OCI-LY3 (cell line): ENCODE measurements around the gene ACYP2.

Source experiments
- EZH2phosphoT487 ChIP-seq: fragments of 200-600 bp; shearing (Covaris generic); IDR thresholded peaks from 2 replicates; pipeline ENCODE4 v1.6.1; 2018; ENCODE audit warnings: antibody characterized with exemption, mixed run types, low read depth
- TF ChIP-seq, protein P1 (sequence below): fragments of 200-600, 300-600 bp; sonication (generic); IDR thresholded peaks from 2 replicates; pipeline ENCODE4 v1.5.1; 2014; ENCODE audit warnings: antibody characterized with exemption, low read length, low read depth

GRCh38 chr2:54275541-54275940, 160.1 kb downstream of the ACYP2 start:
- TF ChIP-seq, protein P1, sequence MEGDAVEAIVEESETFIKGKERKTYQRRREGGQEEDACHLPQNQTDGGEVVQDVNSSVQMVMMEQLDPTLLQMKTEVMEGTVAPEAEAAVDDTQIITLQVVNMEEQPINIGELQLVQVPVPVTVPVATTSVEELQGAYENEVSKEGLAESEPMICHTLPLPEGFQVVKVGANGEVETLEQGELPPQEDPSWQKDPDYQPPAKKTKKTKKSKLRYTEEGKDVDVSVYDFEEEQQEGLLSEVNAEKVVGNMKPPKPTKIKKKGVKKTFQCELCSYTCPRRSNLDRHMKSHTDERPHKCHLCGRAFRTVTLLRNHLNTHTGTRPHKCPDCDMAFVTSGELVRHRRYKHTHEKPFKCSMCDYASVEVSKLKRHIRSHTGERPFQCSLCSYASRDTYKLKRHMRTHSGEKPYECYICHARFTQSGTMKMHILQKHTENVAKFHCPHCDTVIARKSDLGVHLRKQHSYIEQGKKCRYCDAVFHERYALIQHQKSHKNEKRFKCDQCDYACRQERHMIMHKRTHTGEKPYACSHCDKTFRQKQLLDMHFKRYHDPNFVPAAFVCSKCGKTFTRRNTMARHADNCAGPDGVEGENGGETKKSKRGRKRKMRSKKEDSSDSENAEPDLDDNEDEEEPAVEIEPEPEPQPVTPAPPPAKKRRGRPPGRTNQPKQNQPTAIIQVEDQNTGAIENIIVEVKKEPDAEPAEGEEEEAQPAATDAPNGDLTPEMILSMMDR, result no peak
- no peak for TF ChIP-seq EZH2phosphoT487
